HG03097 (cell line): ENCODE results near the gene LSM10.

Experiments
- ATAC-seq: cut with Tn5 transposase; IDR thresholded peaks from one replicate; pipeline ENCODE4 v1.9.1; 2021; ENCODE audit not compliant: unreplicated experiment, low FRiP score

LSM10 gene

GRCh38 chr1:36411674-36412648 is 14.3 kb upstream of the LSM10 start:
- no peak for ATAC-seq

DNA sequence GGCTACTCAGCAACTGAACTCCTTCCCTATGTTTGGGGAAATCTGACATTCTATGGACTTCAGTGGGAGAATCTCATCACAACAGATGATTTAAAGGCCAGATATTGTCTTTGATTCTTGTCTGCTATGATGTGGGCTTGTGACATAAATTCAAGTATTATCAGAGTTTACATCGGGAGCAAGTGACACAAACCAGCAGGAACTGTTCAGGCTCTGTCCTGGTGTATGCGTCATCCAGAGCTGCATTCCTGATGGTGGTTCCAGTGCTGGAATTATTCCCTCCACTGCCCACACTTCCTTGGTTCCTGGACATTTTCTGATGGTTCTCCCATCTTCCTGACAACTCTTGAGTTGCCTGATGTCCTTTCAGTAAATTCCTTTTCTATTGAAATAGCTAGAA is 10.8 kb upstream of the LSM10 start:
- ATAC-seq, result no peak

DNA sequence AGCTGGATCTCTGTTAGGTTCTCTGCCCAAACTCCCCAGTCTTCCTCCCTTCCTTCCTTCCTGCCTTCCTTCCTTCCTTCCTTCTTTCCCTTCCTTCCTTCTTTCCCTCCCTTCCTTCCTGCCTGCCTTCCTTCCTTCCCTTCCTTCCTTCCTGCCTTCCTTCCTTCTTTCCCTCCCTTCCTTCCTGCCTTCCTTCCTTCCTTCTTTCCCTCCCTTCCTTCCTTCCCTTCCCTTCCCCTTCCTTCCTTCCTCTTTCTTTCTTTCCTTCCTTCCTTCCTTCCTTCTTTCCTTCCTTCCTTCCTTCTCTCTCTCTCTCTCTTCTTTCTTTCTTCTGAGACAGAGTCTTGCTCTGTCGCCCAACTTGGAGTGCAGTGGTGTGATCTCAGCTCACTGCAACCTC is 8.7 kb upstream of the LSM10 start:
- no peak for ATAC-seq

DNA sequence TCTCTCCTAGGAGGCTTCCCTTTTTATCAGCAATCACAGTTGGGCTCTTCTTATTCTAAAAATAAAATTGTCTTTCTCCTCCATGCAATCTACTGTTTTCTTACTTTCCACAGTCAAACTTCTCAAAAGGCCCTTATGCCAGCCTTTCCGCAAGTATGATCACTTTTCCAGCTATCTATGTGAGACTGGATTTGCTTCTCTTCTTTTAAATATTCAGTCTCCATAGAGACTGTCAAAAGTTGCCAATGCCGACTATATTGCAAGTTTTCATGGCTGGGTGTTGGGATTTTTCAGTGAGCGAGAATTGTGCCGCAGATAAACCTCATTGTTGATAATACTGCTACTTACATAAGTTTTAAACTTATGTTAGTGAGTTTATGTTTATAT is 4.8 kb upstream of the LSM10 start:
- ATAC-seq, result no peak

DNA sequence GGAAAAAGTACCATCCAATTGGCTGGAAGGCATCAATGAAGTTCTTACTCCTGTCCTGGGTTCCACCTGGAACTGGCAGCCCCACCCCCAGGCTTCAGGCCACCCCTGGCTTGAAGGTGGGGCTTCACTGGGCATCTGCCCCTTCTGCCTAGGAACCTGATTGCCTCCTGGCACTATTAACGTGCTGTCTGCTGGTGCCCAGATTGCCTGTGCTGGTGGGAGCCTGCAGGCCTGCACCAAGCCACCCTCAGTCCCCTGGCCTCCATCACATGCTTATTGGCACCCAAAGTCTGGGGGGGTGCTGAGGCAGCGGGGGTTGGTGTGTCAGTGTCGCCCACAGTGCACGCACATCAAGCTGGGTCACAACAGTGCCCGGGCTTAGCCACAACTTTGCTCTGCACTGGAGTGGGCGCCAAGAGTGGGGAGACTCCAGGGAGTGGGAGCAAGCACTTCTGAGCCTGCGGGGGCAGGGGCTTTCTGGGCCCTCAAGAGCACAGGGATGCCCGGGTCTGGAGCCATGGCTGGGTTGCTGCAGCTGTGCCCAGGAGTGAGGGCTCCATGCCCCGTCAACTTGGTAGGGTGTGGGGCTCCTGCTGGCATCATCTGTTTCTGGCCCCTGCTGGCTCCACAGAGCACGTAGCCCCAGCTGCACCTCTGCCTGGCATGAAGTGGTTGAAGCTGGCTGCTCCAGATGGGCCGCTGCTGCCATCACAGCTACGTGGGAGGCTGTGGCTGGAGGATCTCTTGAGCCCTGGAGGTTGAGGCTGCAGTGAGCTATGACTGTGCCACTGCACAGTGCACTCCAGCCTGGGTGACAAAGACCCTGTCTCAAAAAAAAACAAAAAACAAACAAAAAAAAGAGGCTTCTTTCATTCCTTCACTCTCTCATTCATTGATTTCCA is 4.1 kb upstream of the LSM10 start:
- no peak for ATAC-seq

DNA sequence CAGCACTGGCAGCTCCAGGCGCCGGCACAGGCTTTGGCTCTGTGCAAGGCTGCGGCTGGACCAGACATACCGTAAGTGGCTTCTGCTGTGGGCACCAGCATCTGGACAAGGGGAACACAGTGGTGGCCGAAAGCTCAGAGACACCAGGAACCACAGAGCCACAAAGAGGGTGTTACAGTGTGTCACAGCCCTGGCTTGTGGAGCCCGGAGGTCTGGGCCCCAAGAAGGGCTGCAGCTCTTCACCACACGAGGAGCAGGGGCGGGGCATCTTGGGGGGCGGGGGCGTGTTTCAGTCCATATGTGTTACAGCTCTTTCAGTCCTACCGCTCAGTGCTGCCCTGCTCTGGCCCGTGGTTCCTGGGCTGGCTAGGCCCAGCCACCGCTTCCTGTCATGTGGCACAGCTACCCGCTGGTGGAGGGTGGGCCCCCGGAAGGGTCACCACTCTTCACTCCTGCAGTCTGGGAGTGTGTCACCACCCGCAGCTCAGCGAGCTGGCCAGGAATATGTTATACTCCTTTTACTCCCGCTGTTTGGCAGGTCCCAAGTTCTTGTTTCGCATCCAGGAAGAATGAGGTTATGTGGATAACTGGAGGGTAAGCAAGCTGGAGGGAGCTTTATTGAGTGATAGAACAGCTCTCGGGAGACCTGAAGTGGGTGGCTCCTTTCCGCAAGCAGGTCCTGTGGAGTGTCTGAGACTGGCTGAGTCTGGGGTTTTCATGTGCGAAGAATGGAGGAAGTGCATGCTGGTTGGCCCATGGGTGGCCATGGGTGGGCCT is 3.3 kb upstream of the LSM10 start:
- ATAC-seq, result no peak

GRCh38 chr1:36400514-36400824 is 2.8 kb upstream of the LSM10 start:
- ATAC-seq, result no peak

DNA sequence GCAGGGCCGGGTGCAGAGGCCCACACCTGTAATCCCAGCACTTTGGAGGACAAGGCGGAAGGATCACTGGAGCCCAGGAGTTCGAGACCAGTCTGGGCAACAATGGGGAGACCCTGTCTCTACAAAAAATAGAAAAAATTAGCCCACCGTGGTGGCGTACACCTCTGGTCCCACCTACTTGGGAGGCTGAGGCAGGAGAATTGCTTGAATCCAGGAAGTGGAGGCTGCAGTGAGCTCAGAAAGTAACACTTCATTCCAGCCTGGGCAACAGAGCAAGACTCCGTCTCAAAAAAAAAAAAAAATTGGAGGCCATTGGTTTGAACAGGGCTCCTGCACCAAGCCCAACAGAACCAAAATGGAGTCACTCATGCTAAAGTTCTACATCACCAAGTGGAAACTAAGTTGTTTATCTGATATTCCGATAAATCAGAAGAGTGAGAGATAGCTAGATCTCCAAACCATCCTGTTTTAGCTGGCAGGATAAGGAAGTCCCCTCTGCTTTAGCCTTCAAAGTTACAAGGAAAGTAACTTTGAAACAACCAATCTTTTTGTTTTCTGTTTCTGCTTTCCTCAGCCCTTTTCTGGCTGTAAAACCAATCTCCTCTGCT is 766 bp upstream of the LSM10 start:
- ATAC-seq, result no peak

DNA sequence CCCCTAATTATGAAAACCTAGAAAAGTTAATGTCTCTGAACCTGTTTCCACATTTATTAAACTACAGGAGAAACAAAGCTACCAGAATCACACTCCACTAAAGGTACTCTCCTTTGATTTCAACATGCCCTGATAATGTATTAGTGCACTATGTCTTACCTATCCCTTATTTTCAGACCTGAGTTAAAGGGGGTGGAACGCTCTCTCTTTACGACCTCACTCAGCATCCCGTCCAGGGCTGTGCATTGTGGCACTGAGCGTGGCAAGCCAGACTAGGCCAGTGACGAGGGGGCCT is 678 bp downstream of the LSM10 start:
- peak; percentile 16 for ATAC-seq

DNA sequence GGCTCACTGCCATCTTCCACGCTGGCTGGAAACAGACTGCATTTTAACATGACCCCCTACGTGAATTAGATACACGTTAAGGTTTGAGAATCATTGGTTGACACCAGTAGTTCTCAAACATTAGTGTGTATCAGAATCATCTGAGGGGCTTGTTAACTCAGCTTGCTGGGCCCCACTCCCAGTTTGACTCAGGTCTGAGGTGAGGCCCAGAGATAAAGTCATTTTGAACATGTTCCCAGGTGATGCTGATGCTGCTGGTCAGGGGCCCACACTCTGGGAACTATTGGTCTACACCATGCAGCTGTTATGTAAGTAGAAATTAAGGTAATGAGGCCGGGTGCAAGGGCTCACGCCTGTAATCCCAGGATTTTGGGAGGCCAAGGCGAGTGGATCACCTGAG is 1.3 kb downstream of the LSM10 start:
- ATAC-seq, result no peak

DNA sequence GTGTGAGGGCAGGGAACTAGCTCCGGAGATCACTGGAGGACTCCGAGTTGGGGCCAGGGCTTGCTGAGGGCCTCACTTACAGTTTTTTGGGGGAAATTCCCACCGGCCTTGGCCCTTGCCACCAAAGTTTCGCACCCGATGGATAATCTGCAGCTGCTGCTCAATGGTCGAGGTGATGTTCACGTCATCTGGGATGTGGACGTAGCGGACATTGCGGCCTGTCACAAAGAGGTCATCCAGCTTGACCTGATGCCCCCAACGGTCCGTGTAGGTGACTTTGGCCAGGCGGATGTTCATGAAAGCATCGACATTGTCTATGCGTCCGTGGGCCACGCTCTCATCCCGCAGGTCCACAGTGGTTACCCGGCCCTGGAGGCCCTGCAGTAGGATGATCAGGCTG is 4.0 kb downstream of the LSM10 start:
- ATAC-seq, result no peak

- no peak for ATAC-seq
These were observed 4.9 kb downstream of the LSM10 start for GRCh38 chr1:36392836-36393235.

DNA sequence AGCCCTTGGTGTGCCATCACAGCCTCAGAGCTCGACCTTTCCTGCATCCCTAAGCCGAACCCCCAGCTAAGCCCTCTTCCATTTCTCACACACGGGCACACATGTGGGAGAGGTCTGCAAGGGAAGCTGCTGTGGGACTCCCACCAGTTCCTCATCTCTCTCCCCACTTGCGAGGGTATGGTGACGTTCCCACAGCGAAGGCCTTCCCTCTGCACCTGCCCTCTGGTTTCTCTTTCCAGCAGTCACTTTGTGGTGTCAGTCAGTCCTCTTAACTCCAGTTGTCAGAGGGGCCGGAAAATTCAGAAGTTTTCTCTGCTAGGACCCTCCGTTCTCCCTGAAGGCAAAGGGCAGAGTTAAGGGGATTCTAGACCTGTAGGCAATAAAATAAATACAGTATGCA is 6.4 kb downstream of the LSM10 start:
- ATAC-seq, result no peak

GRCh38 chr1:36390411-36390810 is 7.3 kb downstream of the LSM10 start:
- no peak for ATAC-seq

DNA sequence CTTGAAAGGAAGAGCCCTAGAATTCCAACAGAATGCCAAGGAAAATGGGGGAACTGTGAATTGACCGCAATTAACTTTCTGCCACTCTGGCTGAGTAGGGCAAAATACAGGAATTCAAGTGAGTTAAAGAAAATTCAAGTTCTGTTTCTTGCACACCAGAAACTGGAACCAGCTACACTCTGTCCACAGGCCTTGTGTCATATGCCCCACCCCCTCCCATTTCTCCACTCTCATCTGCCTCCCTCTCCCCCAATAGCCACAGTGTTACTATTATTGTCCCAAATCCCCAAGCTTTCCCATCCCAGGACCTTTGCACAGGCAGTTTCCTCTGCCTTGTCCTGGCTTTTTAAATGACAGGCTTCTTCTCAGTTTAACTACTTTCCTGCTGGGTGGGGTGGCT is 7.7 kb downstream of the LSM10 start:
- no peak for ATAC-seq

GRCh38 chr1:36389261-36389660 is 8.4 kb downstream of the LSM10 start:
- ATAC-seq, result no peak

DNA sequence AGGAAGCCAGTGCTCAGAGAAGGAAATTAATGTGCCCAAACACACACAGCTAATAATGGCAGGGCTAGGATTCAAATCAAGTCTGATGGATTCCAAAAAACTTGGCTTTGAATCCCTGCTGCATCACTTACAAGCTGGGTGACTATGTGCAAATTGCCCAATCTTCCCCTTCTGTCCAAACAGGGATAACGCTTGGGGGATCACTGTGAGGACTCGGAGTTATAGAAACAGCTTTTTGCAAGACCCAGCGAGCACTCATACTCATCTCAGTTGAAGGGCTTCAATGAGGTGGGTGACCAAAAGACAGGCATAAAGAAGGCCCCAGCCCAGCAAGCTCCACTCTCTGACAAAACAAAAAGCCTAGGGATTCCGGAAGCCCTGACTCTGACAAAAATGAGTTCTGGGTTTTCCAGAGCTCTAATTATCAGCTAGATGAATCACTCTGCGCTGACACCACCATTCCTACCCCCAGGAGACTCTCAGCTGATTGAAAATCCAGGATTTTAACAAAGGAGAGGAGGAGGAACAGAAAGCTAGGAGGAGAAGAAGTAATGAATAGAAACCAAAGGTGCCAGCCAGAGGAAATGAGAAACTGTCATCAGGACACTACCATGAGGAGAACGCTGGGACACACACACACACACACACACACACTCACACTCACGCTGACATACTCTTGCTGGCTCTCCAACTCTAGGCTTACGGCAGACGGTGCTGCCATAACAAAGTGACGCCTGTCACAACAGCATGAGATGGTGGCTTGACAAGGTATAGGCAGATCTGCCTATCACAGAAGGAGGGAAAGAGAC is 10.4 kb downstream of the LSM10 start:
- no peak for ATAC-seq

- ATAC-seq, result no peak
These were observed 11.2 kb downstream of the LSM10 start for GRCh38 chr1:36386265-36387140.
